Inflammatory macrophage (primary cell): Measurements from ENCODE around the gene PHAX.
A peak's percentile ranks its signal among the peaks of the same experiment; 100 is the strongest.
"Not testable (repeated sequence)": the region's sequence is repeated elsewhere in the genome, so short reads cannot be mapped to it uniquely, and the experiment has no call there.

Source experiments
- DNase-seq, 2 donors: peaks; one replicate each; pipeline ENCODE4 v3.0.0-alpha.2; 2020 to 2022

The PHAX gene

DNA sequence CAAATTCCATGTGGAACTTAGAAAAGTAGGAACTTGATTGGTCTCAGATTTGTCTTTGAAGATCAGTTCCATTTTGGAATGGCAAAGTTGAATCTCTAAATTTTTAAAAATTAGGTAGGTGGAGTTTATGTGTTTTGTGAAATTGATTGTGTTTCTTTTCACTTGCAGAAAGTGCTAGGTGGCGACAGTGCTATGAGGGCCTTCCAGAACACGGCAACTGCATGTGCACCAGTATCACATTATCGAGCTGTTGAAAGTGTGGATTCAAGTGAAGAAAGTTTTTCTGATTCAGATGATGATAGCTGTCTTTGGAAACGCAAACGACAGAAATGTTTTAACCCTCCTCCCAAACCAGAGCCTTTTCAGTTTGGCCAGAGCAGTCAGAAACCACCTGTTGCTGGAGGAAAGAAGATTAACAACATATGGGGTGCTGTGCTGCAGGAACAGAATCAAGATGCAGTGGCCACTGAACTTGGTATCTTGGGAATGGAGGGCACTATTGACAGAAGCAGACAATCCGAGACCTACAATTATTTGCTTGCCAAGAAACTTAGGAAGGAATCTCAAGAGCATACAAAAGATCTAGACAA, 2.8 kb downstream of the PHAX start:
- DNase-seq, result no peak

DNA sequence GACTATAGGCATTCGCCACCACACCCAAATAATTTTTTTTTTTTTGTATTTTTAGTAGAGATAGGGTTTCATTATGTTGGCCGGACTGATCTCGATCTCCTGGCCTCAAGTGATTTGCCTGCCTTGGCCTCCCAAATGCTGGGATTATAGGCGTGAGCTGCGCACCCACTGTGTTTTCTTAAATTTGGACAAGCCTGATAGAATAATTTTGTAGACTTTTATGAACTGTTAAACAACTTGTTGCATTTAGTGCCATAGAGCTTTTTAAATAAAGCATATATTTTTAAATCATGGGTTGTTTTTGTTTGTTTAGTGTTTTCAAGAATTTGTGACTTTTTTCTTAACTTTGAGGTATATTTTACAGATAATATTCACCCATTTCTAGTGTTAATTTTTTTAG, 4.8 kb downstream of the PHAX start:
- DNase-seq, result no peak

DNA sequence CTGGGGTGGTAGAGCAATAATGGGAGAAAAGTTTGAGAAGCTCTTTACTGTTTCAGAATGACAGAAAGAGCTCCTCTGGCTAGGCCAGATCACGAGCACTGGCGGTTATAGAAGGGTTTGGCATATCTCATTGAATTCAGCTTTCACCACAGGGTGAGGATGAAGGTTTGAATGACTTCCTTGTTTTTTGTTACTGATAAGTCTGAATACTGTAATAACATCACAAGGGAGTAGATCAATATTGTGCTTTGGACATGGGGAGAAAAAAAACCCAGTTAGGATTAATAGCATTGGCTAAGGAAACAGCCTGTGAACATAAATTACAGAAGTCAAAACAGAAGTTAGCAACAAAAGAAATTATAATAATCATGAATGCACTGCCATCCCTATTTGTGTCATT, 9.4 kb downstream of the PHAX start:
- DNase-seq, result no peak

DNA sequence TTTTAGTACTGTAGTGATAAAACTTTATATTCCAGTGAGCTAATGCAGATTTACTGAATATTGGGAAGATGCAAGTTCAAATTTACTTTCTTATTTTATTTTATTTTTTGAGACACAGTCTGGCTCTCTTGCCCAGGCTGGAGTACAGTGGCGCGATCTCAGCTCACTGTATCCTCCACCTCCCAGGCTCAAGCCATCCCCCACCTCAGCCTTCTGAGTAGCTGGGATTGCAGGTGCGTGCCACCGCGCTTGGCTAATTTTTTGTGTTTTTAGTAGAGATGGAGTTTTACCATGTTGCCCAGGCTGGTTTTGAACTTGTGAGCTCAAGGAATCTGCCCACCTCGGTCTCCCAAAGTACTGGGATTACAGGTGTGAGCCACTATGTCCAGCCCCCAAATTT, 9.9 kb downstream of the PHAX start:
- DNase-seq, result no peak

DNA sequence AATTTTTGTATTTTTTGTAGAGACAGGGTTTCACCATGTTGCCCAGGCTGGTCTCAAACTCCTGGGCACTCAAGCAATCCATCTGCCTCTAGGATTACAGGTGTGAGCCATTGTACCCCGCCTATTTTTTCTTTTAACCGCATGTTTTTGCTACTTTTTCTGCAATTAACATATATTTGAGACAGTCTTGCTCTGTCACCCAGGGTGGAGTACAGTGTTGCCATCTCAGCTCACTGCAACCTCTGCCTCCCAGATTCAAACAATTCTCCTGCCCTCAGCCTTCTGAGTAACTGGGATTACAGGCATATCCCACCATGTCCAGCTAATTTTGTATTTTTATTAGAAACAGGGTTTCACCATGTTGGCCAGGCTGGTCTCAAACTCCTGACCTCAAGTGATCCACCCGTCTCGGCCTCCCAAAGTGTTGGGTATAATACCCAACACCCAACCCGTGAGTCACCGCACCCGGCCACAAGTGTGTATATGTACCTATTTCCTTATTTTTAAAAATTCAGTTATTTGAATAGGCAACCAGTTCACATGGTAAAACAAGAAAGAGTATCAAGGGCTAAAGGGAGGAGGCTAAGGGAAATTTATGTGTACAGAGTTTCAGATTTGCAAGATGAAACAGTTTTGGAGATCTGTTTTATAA, 13.3 kb downstream of the PHAX start:
- no peak for DNase-seq

DNA sequence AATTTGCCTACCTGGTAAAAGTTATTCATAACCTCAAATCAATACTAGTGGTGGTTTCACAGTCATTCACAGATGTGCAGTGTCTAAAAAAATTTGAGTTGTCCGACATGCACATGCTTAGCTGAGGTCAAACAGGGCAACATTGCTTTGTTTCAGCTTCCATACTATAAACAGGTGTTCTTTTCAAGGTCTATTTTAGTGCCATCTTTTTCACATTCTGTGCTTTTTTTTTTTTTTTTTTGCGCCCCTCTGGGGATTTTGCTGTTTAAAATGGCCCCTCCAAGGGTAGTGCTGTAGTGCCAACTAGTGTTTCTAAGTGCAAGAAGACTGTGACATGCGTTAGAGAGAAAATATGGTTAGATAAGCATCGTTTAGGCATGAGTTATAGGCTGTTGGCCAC, 14.5 kb downstream of the PHAX start:
- no peak for DNase-seq

DNA sequence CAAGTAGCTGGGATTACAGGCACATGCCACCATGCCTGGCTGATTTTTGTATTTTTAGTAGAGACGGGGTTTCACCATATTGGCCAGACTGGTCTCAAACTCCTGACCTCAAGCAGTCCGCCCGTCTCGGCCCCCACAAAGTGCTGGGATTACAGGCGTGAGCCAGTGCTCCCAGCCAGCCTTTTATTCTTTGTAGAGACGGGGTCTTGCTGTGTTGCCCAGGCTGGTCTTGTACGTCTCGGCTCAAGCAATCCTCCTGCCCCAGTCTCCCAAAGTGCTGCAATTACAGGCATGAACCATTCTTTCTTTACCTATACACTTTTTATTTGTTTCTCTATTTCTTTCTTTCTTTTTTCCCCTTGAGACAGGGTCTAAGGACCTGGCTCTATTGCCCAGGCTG, 16.9 kb downstream of the PHAX start:
- not testable (repeated sequence) for DNase-seq

DNA sequence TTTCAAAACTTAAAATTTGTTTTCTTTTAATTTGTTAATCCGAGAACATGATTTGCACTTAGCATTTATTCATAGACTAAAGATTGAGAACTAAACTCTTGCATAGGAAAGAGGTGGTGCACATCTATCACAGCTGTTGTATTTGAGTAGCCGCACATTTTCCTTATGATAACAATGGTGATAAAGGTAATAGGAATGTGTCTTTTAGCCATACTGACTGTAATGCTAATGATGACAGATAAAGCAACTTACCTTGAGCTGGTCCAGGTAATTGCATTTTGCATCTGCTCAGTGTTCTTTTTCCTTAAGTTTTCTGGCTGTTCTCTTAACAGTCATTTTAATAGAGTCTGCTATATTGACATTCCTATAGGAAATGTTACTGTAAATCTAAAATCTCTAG, 19.0 kb downstream of the PHAX start:
- DNase-seq, result no peak

DNA sequence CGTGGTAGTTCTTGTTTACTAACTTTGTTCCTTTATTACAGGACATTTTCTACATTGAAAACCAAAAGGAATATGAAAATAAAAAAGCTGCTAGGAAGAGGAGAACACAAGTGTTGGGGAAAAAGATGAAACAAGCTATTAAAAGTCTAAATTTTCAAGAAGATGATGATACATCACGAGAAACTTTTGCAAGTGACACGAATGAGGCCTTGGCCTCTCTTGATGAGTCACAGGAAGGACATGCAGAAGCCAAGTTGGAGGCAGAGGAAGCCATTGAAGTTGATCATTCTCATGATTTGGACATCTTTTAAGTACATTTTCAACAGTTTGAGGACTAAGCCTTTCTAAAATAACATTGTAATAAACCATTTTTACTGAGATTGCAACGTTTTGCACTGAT, 23.8 kb downstream of the PHAX start:
- peak; percentile 79 to 87 for DNase-seq

DNA sequence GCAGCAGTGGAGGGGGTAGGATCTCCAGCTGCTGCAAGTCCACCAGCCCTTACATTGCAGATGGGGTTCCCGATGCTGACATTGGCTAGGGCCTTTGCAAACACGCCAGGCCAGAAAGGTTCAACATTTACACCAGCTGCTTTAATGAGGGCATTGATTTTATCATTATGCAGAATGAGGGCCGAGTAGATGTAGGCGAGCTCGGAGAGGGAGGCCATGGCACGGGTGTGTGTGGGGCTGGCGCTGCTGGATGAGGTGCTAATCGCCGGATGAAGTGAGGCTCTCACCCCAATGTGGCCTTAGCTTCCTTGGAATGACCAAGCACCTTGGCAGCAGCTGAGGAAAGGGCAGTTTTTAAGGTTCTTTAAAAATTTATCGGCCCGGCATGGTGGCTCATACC, 27.4 kb downstream of the PHAX start:
- DNase-seq, result no peak

DNA sequence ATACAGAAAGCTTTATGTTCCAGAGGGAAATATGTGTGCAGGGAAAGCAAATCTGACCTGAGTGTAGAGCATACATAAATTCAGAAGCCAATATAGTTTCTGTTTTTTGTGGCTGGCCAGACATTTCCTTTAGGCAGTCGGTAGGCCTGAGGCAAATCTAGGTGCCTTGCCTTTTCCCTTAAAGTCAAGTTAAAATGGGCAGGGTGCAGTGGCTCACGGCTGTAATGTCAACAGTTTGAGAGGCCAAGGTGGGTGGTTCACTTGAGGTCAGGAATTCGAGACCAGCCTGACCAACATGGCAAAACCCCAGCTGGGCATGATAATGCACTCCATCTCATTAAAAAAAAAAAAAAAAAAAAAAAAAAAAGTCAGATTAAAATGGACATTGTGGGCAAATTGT, 31.2 kb downstream of the PHAX start:
- no peak for DNase-seq

DNA sequence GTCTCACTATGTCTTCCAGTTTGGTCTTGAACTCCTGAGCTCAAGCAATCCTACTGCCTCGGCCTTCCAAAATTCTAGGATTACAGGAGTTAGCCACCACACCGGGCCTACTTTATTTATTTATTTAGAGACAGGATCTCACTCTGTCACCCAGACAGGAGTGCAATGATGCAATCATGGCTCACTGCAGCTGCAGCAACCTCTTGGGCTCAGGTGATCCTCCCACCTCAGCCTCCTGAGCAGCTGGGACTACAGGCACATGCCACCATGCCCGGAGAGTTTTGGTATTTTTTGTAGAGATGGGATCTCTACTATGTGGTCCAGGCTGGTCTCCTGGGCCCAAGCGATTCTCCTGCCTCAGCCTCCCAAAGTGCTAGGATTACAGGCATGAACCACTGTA, 32.8 kb downstream of the PHAX start:
- DNase-seq, result no peak

DNA sequence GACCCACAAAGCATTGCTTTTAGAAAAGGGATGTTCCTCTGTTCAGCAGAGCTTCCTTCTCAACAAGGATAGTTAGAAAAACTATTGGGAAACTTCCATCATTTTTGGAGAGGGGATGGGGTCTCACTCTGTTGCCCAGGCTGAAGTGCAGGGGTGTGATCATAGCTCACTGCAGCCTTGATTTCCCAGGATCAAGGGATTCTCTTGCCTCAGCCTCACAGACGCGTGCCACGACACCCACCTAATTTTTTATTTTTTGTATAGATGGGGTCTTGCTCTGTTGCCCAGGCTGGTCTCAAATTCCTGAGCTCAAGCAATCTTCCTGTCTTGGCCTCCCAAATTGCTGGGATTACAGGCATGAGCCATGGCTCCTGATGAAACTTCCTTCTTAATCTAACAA, 34.8 kb downstream of the PHAX start:
- no peak for DNase-seq

DNA sequence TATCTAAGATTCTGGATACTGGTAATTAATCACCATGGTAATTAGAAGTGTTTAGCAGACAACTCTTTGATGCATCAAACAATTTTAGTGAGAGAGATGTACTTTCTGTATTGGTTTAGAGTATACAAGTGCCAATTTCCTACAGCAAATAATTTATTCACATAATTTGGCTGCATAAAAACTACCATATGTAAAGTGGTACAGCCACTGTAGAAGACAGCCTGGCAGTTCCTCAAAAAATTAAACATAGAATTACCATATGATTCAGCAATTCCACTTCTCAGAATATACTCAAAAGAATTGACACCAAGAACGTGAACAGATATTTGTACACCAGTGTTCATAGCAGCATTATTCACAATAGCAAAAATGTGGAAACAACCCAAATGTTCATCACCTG, 36.2 kb downstream of the PHAX start:
- peak in 1 of 2 donors; percentile 35 for DNase-seq

DNA sequence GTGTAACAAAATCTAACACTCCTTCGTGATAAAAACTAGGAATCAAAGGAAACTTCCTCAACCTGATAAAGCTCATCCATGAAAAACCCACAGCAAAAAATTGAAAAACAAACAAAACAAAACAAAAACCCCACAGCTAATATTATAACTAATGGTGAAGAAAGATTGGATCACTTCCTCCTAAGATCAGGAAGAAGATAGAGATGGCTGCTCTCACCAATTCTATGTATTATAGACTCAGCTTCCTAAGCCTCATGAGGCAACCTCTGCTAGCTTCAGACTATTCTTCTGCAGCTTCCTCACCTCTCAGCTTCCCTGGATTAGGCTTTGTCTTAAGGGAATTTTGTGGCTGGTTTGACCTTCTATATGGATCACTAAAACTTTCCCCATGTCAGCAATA, 40.1 kb downstream of the PHAX start:
- peak; percentile 35 to 36 for DNase-seq

DNA sequence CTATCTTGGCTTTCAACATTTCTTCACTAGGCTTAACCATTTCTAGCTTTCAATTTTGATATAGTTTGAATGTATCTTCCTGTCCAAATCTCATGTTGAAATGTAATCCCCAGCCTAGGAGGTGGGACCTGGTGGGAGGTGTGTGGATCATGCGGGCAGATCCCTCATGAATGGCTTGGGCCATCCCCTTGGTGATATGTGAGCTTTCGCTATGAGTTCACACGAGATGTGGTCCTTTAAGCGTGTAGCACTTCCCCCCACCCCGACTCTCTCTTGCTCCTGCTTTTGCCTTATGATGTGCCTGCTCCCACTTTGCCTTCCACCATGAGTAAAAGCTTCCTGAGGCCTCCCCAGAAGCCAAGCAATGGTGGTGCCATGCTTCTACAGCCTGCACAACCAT, 40.6 kb downstream of the PHAX start:
- DNase-seq, result no peak

DNA sequence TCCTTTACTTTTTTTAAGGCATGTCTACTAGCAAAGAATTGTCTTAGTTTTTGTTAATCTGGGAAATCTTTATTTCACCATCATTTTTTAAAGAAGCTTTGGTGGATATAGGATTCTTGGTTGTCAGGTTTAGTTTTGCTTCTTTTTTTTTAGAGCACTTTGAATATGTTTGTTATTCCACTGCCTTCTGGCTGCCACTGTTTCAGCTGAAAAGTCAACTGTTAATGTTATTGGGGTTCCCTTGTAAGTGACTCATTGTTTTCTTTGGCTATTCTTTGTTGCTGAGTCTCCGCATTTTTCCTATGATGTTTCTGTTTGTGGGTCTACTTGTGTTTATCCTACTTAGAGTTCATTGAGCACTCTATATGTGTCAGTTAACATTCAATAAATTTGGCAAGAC, 44.4 kb downstream of the PHAX start:
- no peak for DNase-seq

DNA sequence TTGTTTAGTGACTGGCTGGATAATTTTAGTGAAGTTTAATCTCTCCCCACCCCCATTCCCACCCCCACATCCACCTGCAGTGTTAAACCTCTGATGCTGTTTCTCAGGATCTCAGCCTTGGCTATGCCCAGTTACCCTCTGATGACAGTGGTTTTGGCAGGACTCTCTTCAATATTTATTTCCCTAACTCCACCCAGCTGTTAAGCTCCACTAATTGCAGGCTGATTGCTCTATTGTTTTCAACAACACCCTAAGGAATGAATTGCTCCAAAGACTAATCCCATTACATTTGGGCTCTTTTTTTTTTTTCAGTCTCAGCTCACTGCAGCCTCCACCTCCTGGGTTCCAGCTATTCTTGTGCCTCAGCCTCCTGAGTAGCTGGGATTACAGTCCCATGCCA, 46.3 kb downstream of the PHAX start:
- DNase-seq, result no peak

DNA sequence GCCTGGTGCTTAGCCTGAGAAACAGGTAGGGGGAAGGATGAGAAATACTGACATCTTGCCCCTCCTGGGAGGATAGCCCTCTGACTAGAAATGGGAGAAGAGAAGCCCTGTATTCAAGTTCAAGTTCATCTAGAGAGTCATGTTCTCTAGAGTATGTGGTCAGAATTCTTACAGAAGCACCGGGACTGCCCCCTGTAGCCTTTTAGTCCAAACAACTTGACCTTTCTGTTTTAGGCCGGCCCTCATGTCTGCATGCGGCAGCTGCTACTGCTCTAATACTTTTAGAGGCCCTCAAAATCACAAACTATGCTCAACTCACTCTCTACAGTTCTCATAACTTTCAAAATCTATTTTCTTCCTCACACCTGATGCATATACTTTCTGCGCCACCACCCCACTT, 47.7 kb downstream of the PHAX start:
- DNase-seq, result no peak

DNA sequence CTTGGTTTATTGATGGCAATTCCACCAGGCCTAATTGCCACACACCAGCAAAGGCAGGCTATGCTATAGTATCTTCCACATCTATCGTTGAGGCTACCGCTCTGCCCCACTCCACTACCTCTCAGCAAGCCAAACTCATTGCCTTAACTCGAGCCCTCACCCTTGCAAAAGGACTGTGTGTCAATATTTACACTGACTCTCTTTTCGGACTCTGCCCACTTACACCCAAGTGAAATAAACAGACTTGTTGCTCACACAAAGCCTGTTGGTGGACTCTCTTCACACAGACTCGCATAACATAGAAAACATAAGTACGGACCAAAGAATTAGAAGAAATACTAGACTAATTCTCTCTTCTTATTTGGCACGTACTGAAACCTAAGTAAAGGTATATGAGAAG, 48.3 kb downstream of the PHAX start:
- not testable (repeated sequence) for DNase-seq

DNA sequence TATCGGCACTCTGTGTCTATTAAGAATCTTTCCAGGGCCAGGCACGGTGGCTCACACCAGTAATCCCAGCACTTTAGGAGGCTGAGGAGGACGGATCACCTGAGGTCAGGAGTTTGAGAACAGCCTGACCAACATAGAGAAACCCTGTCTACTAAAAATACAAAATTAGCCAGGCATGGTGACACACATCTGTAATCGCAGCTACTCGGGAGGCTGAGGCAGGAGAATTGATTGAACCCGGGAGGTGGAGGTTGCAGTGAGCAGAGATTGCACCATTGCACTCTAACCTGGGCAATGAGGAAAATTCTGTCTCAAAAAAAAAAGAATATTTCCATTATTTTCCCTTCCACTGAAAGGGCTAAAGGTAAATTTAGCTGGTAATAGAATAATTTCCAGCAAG, 49.0 kb downstream of the PHAX start:
- not testable (repeated sequence) for DNase-seq

DNA sequence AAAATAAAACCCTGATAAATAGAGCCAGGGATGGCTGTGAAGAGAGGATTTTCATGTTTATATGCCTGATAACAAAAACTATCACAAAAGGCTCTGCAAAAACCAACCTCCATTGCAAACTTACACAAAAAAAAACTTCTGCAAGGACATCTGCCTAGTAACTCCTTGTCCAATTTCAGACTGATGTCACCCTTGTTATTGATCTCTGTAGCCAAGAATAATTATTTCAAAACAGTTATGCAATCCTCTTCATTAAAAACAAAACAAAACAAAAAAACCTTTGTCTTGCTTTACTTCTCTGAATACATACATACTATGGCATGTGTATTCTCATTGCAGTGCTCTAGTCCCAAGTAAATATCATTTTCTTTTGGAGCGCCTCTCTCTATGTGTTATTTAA, 49.7 kb downstream of the PHAX start:
- no peak for DNase-seq

DNA sequence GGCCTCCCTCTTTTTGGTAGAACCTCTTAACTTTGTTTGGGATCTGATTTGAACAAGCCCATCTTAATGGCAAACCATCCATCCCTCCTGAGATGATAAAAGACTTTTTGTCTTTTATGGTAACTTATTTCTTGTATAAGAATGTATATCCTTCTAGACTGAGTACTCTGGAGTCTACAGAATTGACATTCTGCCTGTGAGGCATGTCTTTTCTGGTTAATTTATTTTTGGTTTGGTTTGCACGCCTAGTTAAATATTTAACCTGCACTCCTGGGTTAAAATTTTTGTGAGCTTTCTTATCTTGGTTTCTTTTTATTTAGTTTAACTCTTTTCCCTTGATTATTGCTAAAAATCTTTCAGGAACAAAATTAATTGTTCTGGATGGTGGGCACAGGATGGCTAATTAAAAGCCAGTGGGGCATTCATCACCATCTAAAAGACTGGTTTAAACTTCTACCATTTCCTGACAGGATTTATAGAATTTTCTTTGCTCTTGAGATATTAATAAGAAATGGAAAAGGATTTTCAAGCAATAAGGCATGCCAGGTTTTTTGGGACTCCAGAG, 50.3 kb downstream of the PHAX start:
- DNase-seq, result no peak

DNA sequence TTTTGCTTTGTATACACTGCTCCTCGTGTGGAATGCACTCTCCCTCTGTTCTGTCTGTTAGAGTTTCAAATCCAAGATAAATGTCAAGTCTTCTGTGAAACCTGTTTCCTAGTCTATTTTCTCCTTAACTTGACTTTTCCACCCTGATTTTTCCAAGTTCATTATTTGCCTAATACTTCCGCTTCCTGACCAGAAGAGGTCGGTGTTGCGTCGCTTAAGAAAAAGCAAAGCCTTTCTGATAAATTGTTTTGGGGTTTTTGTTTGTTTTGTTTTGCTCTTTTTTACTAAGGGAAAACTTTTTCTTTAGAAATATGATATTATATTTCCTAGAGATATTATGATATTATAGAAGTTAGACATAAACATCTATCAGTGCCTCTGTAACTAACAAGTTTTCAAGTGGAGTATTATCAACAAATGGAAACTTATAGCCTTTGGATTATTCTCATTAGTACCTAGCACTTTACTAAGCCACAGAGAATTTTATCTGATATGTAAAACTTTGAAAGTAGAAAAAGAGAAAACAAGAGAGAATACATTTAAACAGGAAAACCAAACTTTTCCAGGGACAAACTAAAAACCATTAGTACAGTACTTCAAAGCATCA, 55.8 kb downstream of the PHAX start:
- peak; percentile 49 to 55 for DNase-seq
